ENCODE results near the gene SLC40A1. TPM values are rescaled to one million over a fixed set of nuclear protein-coding genes. Genes with fewer than 3 reads are reported as not detected.
A peak's percentile ranks its signal among the peaks of the same experiment; 100 is the strongest.

SLC40A1 gene
- total and polyA plus RNA-seq, 2 of the 13 experiments (the other 11 are each of a cell fraction or from before 2014, with no cell fraction given): 10.6 to 24.9 TPM

- TF ChIP-seq ZGPAT (CRISPR knock-in tag; IDR thresholded peaks at IDR 0.05) (peak; percentile 67; the same call in 1 of the 2 replicates), HDAC1 (CRISPR knock-in tag; IDR thresholded peaks at IDR 0.05) (peak; percentile 38; the same call in 1 of the 2 replicates), WIZ (CRISPR knock-in tag; IDR thresholded peaks at IDR 0.05) (no peak; the same call in 1 of the 2 replicates), SOX5 (CRISPR knock-in tag; IDR thresholded peaks at IDR 0.05; ENCODE audit: borderline replicate concordance) (no peak; the same call in 1 of the 2 replicates), KIAA2018 (CRISPR knock-in tag; IDR thresholded peaks at IDR 0.05; ENCODE audit: borderline replicate concordance) (no peak), ZNF879 (CRISPR knock-in tag; IDR thresholded peaks at IDR 0.05) (0 out of 2 replicates have a peak, but pooled peaks have one; percentile 19), NR2F1 (CRISPR knock-in tag; IDR thresholded peaks at IDR 0.05) (no peak), KDM5A (IDR thresholded peaks at IDR 0.05; ENCODE audit: borderline replicate concordance, low read length) (peak; percentile 54; the same call in 1 of the 2 replicates)
- TF ChIP-seq, protein P1, sequence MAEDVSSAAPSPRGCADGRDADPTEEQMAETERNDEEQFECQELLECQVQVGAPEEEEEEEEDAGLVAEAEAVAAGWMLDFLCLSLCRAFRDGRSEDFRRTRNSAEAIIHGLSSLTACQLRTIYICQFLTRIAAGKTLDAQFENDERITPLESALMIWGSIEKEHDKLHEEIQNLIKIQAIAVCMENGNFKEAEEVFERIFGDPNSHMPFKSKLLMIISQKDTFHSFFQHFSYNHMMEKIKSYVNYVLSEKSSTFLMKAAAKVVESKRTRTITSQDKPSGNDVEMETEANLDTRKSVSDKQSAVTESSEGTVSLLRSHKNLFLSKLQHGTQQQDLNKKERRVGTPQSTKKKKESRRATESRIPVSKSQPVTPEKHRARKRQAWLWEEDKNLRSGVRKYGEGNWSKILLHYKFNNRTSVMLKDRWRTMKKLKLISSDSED (CRISPR knock-in tag; IDR thresholded peaks at IDR 0.05): peak; percentile 81; the same call in 1 of the 2 replicates
- TF ChIP-seq, protein P2, sequence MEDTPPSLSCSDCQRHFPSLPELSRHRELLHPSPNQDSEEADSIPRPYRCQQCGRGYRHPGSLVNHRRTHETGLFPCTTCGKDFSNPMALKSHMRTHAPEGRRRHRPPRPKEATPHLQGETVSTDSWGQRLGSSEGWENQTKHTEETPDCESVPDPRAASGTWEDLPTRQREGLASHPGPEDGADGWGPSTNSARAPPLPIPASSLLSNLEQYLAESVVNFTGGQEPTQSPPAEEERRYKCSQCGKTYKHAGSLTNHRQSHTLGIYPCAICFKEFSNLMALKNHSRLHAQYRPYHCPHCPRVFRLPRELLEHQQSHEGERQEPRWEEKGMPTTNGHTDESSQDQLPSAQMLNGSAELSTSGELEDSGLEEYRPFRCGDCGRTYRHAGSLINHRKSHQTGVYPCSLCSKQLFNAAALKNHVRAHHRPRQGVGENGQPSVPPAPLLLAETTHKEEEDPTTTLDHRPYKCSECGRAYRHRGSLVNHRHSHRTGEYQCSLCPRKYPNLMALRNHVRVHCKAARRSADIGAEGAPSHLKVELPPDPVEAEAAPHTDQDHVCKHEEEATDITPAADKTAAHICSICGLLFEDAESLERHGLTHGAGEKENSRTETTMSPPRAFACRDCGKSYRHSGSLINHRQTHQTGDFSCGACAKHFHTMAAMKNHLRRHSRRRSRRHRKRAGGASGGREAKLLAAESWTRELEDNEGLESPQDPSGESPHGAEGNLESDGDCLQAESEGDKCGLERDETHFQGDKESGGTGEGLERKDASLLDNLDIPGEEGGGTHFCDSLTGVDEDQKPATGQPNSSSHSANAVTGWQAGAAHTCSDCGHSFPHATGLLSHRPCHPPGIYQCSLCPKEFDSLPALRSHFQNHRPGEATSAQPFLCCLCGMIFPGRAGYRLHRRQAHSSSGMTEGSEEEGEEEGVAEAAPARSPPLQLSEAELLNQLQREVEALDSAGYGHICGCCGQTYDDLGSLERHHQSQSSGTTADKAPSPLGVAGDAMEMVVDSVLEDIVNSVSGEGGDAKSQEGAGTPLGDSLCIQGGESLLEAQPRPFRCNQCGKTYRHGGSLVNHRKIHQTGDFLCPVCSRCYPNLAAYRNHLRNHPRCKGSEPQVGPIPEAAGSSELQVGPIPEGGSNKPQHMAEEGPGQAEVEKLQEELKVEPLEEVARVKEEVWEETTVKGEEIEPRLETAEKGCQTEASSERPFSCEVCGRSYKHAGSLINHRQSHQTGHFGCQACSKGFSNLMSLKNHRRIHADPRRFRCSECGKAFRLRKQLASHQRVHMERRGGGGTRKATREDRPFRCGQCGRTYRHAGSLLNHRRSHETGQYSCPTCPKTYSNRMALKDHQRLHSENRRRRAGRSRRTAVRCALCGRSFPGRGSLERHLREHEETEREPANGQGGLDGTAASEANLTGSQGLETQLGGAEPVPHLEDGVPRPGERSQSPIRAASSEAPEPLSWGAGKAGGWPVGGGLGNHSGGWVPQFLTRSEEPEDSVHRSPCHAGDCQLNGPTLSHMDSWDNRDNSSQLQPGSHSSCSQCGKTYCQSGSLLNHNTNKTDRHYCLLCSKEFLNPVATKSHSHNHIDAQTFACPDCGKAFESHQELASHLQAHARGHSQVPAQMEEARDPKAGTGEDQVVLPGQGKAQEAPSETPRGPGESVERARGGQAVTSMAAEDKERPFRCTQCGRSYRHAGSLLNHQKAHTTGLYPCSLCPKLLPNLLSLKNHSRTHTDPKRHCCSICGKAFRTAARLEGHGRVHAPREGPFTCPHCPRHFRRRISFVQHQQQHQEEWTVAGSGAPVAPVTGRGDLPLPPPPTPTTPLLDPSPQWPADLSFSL (CRISPR knock-in tag; IDR thresholded peaks at IDR 0.05): peak; percentile 69; the same call in 1 of the 2 replicates
Observed at GRCh38 chr2:189580658-189581353, at the start of gene SLC40A1 (continued).
